Upper lobe of right lung (tissue), 1 donor: Measurements from ENCODE around the gene TOMM20L. TPM values are rescaled to one million over a fixed set of nuclear protein-coding genes. Genes with fewer than 3 reads are reported as not detected.
A peak's percentile ranks its signal among the peaks of the same experiment; 100 is the strongest.

Source experiments
- ATAC-seq: fragments of 200-7000 bp; cut with Tn5 transposase; one replicate; pipeline ENCODE4 v1.9.1; 2020; ENCODE audit warnings: mild to moderate bottlenecking, moderate library complexity
- DNase-seq: peaks from one replicate; pipeline ENCODE4 v3.0.0-alpha.2; 2020
- H3K27ac ChIP-seq: fragments of 200-600 bp; one replicate; pipeline ENCODE4 v1.8.0; 2022
- H3K27me3 ChIP-seq: fragments of 200-600 bp; one replicate; pipeline ENCODE4 v1.8.0; 2022; ENCODE audit warnings: mild to moderate bottlenecking
- H3K36me3 ChIP-seq: fragments of 200-600 bp; one replicate; pipeline ENCODE4 v1.8.0; 2022
- H3K4me1 ChIP-seq: fragments of 200-600 bp; one replicate; pipeline ENCODE4 v1.8.0; 2022
- H3K4me3 ChIP-seq: fragments of 200-600 bp; one replicate; pipeline ENCODE4 v1.8.0; 2022; ENCODE audit warnings: mild to moderate bottlenecking
- H3K9me3 ChIP-seq: fragments of 200-600 bp; one replicate; pipeline ENCODE4 v1.8.0; 2022
- intact Hi-C: fragments of 100-400 bp; cut with DNase I; formaldehyde crosslinking; loops from one replicate; pipeline ENCODE4 v1.11.0; 2022
- total RNA-seq: library from RNA; stranded (reverse); fragmentation: NEBNext Ultra II Directional; extraction: Animal tissue kit (Norgen Biotek cat#: 25700); gene quantifications from one replicate; pipeline ENCODE4 v1.2.1, GENCODE V29; 2021
- TF ChIP-seq, protein P1 (sequence below): fragments of 200-600 bp; IDR thresholded peaks from one replicate; pipeline ENCODE4 v1.8.0; 2022; ENCODE audit warnings: antibody characterized with exemption
- donor health status: DM: no; HTN: yes; CAD: no; lungs with severe emphysema.

The TOMM20L gene
- total RNA-seq, 1 donor from 2014 or later = not detected

DNA sequence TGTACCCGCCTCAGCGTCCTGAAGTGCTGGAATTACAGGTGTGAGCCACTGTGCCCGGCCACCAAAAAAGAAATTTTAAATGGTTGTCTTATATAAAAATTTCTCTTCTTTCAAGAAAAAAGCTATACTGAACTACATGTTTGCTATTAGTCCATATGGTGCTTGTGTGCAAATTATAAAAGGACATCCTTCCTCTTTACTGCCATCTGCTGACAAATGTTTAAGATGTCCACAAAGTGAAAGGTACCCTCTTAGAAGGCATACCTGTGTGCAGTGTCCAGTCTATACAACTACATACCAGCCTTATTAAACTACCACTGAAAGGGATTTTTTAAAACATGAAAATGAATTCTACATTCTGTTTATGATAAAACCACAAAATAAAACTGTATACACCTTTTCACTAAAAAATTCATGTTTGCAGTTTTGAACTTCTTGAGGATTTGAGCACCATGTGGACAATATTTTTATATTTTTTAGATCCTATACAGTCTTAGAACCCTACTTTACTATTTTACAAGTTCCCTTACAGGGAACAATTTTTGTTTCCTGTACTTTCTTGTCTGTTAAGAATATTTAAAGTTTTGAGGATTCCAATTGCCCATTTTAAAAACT is 32.8 kb upstream of the TOMM20L start:
- Histone ChIP-seq H3K4me3 (no peak overlapping the region), H3K27me3 (no peaks in the 10 kb centered on the region), H3K4me1 (no peaks in the 10 kb centered on the region), H3K9me3 (no peaks in the 10 kb centered on the region), H3K36me3 (peaks cover 95% of the 10 kb centered on the region), H3K27ac (no peak overlapping the region)
- ATAC-seq (peak; percentile 67), DNase-seq (no peak)
- TF ChIP-seq, protein P1, sequence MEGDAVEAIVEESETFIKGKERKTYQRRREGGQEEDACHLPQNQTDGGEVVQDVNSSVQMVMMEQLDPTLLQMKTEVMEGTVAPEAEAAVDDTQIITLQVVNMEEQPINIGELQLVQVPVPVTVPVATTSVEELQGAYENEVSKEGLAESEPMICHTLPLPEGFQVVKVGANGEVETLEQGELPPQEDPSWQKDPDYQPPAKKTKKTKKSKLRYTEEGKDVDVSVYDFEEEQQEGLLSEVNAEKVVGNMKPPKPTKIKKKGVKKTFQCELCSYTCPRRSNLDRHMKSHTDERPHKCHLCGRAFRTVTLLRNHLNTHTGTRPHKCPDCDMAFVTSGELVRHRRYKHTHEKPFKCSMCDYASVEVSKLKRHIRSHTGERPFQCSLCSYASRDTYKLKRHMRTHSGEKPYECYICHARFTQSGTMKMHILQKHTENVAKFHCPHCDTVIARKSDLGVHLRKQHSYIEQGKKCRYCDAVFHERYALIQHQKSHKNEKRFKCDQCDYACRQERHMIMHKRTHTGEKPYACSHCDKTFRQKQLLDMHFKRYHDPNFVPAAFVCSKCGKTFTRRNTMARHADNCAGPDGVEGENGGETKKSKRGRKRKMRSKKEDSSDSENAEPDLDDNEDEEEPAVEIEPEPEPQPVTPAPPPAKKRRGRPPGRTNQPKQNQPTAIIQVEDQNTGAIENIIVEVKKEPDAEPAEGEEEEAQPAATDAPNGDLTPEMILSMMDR = peak; percentile 25
- intact Hi-C loops = no loop called here

DNA sequence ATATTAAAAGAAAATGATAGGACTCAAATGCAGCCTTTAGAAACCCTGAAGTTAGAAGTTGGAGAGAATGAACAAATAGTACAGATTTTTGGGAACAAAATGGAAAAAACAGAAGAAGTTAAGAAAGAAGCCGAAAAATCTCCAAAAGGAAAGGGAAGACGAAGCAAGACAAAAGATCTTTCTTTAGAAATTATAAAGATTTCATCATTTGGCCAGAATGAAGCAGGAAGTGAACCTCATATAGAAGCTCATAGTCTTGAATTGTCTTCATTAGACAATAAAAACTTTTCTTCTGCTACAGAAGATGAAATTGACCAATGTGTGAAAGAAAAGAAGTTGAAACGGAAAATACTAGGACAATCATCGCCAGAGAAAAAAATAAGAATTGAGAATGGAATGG is 31.4 kb upstream of the TOMM20L start:
- intact Hi-C loops = no loop called here
- Histone ChIP-seq H3K36me3 (peaks cover 98% of the 10 kb centered on the region), H3K9me3 (no peaks in the 10 kb centered on the region), H3K4me3 (no peak overlapping the region), H3K27ac (no peak overlapping the region), H3K27me3 (no peaks in the 10 kb centered on the region), H3K4me1 (no peaks in the 10 kb centered on the region)
- TF ChIP-seq, protein P1 = no peak
- DNase-seq = no peak
- no peak for ATAC-seq

DNA sequence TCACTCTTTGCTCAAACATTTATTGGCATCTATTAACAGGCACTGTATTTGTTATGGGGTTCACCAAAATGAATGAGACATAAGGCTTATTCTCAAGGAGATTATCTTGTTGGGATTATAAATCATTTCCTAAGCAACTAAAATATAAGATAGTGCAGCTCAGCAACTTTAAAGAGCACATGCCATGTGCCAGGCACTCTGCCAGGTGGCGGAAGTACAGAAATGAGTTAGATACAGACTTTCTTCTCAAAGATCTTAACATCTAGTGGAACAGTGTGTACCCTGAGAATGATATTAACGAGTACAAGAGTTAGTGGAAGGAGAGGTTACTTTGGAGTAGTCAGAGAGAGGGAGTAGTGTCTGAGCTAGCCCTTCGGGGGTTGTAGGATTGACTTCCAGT is 28.4 kb upstream of the TOMM20L start:
- H3K27ac ChIP-seq = no peak overlapping the region
- H3K9me3 ChIP-seq = no peaks in the 10 kb centered on the region
- H3K36me3 ChIP-seq = peaks cover 97% of the 10 kb centered on the region
- no peak for ATAC-seq
- TF ChIP-seq, protein P1 = no peak
- H3K4me1 ChIP-seq = no peaks in the 10 kb centered on the region
- intact Hi-C loops = no loop called here
- DNase-seq = no peak
- H3K4me3 ChIP-seq = no peak overlapping the region
- H3K27me3 ChIP-seq = no peaks in the 10 kb centered on the region

DNA sequence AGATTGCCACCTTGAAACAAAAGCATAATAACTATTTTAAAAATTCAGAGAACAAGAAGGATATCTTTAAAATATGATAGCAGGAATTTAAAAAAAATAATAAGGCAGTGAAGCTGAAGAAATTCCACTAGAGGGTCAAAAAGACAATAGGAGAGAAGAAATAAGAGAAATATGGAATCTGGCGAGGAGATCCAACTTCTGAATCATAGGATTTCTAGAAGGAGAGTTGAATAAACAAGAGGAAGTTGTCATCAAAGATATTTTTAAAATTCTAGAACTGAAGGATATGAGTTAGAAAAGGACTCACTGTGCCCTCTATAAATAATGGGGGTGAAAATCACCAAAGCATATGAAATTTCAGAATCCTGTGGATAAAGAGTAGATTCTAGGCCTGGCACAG is 26.8 kb upstream of the TOMM20L start:
- no peak overlapping the region for H3K27ac ChIP-seq
- no peaks in the 10 kb centered on the region for H3K27me3 ChIP-seq
- TF ChIP-seq, protein P1 = no peak
- no peak for ATAC-seq
- H3K36me3 ChIP-seq = peaks cover 95% of the 10 kb centered on the region
- no peak for DNase-seq
- H3K9me3 ChIP-seq = no peaks in the 10 kb centered on the region
- intact Hi-C loops = no loop called here
- H3K4me1 ChIP-seq = no peaks in the 10 kb centered on the region
- no peak overlapping the region for H3K4me3 ChIP-seq

DNA sequence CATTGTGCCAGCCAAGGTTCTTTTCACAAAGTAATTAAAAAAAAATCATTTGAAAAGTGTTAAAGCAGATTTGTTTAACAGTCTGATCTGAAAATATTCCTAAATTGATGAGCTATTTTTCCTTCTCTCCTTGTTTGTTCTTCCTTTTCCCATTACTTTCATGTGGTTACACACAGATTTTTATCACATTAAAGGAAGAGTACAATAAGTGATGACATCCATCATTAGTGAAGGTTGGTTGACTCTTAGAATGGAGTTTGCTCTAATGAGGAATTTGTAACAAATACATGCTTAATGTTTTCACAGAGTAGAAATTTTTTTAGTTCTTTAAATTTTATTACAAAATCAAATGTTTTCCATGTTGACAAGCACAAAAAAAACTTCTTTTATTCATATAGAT is 18.9 kb upstream of the TOMM20L start:
- no peak overlapping the region for H3K27ac ChIP-seq
- no peaks in the 10 kb centered on the region for H3K4me1 ChIP-seq
- DNase-seq (no peak), ATAC-seq (no peak)
- TF ChIP-seq, protein P1 = no peak
- H3K4me3 ChIP-seq = no peak overlapping the region
- H3K27me3 ChIP-seq = no peaks in the 10 kb centered on the region
- intact Hi-C loops = no loop called here
- peaks cover 72% of the 10 kb centered on the region for H3K36me3 ChIP-seq
- no peaks in the 10 kb centered on the region for H3K9me3 ChIP-seq

DNA sequence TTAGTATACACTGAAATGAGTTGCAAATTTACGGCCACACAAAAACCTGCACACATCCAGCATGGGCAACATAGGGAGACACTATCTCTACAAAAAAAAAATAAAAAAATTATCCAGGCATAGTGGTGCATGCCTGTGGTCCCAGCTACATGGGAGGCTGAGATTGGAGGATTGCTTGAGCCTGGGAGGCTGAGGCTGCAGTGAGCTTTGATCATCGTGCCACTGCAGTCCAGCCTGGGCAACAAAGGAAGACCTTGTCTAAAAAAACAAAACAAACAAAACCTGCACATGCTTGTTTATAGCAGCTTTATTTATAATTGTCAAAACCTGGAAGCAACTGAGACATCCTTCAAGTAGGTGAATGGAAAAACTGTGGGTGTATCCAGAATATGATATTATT is 4.9 kb upstream of the TOMM20L start:
- intact Hi-C loops = no loop called here
- Histone ChIP-seq H3K4me1 (no peaks in the 10 kb centered on the region), H3K27me3 (no peaks in the 10 kb centered on the region), H3K27ac (no peak overlapping the region), H3K36me3 (no peaks in the 10 kb centered on the region), H3K4me3 (no peak overlapping the region), H3K9me3 (no peaks in the 10 kb centered on the region)
- no peak for ATAC-seq
- TF ChIP-seq, protein P1 = no peak
- DNase-seq = no peak
